Endothelial cell (in vitro differentiated cells): Measurements from ENCODE around the gene PATJ. TPM values are rescaled to one million over a fixed set of nuclear protein-coding genes. Genes with fewer than 3 reads are reported as not detected.
A peak's percentile ranks its signal among the peaks of the same experiment; 100 is the strongest.

Experiments
- DNase-seq: peaks from one replicate; pipeline ENCODE4 v3.0.0; 2021; ENCODE audit warnings: low spot score
- H3K27ac Mint-ChIP-seq: one replicate; pipeline ENCODE4 v1.8.0; 2021; ENCODE audit warnings: mixed read lengths, inconsistent platforms; ENCODE audit not compliant: unreplicated experiment
- H3K27me3 Mint-ChIP-seq: one replicate; pipeline ENCODE4 v1.8.0; 2021; ENCODE audit warnings: mild to moderate bottlenecking, moderate library complexity, mixed read lengths, inconsistent platforms; ENCODE audit not compliant: unreplicated experiment
- H3K36me3 Mint-ChIP-seq: one replicate; pipeline ENCODE4 v1.8.0; 2021; ENCODE audit warnings: mild to moderate bottlenecking, low read depth, mixed read lengths, inconsistent platforms; ENCODE audit not compliant: unreplicated experiment
- H3K4me1 Mint-ChIP-seq: one replicate; pipeline ENCODE4 v1.8.0; 2021; ENCODE audit warnings: mild to moderate bottlenecking, mixed read lengths, inconsistent platforms; ENCODE audit not compliant: unreplicated experiment
- H3K4me3 Mint-ChIP-seq: one replicate; pipeline ENCODE4 v1.8.0; 2021; ENCODE audit warnings: mild to moderate bottlenecking, mixed read lengths, inconsistent platforms; ENCODE audit not compliant: unreplicated experiment
- H3K9me3 Mint-ChIP-seq: one replicate; pipeline ENCODE4 v1.8.0; 2021; ENCODE audit warnings: mixed read lengths, inconsistent platforms; ENCODE audit not compliant: unreplicated experiment
- total RNA-seq: library from RNA; stranded (reverse); fragmentation: NEBNext Ultra II Directional; extraction: Animal tissue kit (Norgen Biotek cat#: 25700); gene quantifications from one replicate; pipeline ENCODE4 v1.2.1, GENCODE V29; 2021; ENCODE audit not compliant: unreplicated experiment
- TF ChIP-seq, protein P1 (sequence below): fragments of 200-600 bp; sonication (generic); IDR thresholded peaks from one replicate; pipeline ENCODE4 v1.5.0; 2021; ENCODE audit warnings: antibody characterized with exemption; ENCODE audit not compliant: unreplicated experiment

Gene PATJ
- total RNA-seq, 1 donor from 2014 or later = 13.9 TPM

DNA sequence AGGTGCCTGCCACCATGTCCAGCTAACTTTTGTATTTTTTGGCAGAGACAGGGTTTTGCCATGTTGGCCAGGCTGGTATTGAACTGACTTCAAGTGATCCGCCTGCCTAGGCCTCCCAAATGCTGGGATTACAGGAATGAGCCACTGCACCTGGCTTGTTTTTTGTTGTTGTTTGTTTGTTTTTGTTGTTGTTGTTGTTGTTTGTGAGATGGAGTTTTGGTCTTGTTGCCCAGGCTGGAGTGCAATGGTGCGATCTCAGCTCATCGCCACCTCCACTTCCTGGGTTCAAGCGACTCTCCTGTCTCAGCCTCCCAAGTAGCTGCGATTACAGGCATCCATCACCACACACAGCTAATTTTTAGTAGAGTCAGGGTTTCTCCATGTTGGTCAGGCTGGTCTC lies 445.3 kb downstream of the PATJ start:
- no peaks in the 10 kb centered on the region for H3K36me3 Mint-ChIP-seq
- no peak for DNase-seq

DNA sequence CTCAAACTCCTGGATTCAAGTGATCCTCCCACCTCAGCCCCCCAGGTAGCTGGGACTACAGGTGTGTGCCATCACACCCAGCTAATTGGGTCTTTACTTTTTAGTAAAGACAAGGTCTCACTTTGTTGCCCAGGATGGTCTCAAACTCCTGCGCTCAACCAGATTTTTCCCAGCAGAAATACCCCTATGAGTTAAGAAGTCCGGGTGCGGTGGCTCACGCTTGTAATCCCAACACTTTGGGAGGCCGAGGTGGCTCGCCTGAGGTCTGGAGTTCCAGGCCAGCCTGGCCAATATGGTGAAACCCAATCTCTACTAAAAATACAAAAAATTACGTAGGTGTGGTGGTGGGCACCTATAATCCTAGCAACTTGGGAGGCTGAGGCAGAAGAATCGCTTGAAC lies 445.8 kb downstream of the PATJ start:
- Mint-ChIP-seq H3K9me3 (no peaks in the 10 kb centered on the region), H3K4me3 (no peak overlapping the region), H3K36me3 (no peaks in the 10 kb centered on the region), H3K4me1 (peaks cover 9% of the 10 kb centered on the region), H3K27me3 (peaks cover 4% of the 10 kb centered on the region), H3K27ac (no peak overlapping the region)
- no peak for DNase-seq
- TF ChIP-seq, protein P1, sequence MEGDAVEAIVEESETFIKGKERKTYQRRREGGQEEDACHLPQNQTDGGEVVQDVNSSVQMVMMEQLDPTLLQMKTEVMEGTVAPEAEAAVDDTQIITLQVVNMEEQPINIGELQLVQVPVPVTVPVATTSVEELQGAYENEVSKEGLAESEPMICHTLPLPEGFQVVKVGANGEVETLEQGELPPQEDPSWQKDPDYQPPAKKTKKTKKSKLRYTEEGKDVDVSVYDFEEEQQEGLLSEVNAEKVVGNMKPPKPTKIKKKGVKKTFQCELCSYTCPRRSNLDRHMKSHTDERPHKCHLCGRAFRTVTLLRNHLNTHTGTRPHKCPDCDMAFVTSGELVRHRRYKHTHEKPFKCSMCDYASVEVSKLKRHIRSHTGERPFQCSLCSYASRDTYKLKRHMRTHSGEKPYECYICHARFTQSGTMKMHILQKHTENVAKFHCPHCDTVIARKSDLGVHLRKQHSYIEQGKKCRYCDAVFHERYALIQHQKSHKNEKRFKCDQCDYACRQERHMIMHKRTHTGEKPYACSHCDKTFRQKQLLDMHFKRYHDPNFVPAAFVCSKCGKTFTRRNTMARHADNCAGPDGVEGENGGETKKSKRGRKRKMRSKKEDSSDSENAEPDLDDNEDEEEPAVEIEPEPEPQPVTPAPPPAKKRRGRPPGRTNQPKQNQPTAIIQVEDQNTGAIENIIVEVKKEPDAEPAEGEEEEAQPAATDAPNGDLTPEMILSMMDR = no peak

More for the DNA sequence above, 445.3 kb downstream of the PATJ start:
- Mint-ChIP-seq H3K4me3 (no peak overlapping the region), H3K9me3 (no peaks in the 10 kb centered on the region), H3K27ac (no peak overlapping the region), H3K4me1 (peaks cover 13% of the 10 kb centered on the region), H3K27me3 (no peaks in the 10 kb centered on the region)
- TF ChIP-seq, protein P1 = no peak

DNA sequence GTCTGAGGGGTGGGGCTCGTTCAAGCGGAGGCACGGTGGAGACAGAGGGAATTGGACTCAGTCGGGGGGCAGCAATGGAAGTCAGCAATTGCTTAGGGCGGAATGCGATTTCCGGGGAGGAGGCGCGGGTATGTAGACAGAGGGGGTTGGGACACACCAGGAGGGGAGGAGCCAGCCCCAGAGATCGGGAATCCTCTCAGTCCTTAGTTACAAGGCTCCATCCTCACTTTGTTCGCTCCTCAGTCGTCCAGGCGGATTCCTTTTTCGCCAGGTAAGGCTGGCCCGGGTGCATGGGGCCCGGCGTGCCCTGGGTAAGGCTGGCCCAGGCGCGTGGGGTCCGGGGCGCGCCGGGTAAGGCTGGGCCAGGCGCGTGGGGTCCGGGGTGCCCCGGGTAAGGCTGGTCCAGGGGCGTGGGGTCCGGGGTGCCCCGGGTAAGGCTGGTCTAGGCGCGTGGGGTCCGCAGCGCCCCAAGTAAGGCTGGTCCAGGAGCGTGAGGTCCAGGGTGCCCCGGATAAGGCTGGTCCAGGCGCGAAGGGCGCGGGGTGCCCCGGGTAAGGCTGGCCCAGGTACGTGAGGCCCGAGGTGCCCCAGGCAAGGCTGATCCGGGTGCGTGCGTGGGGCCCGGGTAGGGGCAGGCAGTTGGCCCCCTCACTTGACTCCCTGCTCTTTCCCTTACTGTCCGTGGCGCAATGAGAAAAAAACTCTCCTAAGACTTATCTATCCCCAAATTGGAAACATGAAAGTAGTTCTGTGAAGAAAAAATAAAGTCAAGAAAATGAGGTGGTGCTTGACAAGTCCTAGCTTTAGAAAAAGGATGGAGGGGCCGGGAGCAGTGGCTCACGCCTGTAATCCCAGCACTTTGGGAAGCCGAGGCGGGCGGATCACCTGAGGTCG lies 452.6 kb downstream of the PATJ start, which contains the start of gene L1TD1:
TSS of gene L1TD1 (plus strand) at position 199 of the 894 bp plus-strand sequence. CDS start 11,780 bp downstream, outside the sequence.
- peak within 1 kb of the TSS; percentile 99 for H3K4me3 Mint-ChIP-seq
- peak within 1 kb of the TSS; percentile 82 for H3K27ac Mint-ChIP-seq
- H3K4me1 Mint-ChIP-seq = peaks cover 22% of the 10 kb centered on the region
- peaks cover 10% of the 10 kb centered on the region for H3K36me3 Mint-ChIP-seq
- peak; percentile 55 for DNase-seq
- peaks cover 6% of the 10 kb centered on the region for H3K27me3 Mint-ChIP-seq
- H3K9me3 Mint-ChIP-seq = no peaks in the 10 kb centered on the region
- TF ChIP-seq, protein P1 = no peak

DNA sequence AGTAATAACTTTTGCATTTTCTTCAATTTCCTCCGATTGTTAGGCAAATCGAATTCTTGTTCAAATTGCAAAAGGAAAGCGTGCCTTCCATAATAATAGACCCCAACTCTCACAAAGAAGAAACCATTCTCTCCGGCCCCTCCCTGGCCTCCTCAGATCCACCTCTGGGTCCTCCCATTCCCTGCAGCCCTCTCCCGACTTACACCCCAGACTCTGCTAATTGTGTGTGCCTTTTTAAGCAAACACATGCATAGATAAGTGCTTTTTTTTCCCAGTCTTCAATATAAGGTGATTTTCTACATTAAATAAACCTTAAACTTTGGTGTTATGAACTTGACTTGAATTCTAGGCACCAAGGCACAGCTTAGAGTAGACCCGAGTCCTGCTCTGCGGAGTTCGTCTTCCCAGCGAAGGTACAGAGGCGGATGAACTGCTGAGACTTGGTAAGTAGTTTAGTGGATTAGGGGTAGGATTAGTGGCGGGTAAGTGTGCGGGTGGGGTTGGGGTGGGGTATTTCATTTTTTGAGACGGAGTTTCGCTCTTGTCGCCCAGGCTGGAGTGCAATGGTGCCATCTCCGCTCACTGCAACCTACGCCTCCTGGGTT lies 453.9 kb downstream of the PATJ start:
- Mint-ChIP-seq H3K4me3 (peak overlapping the region; percentile 99), H3K9me3 (no peaks in the 10 kb centered on the region), H3K27ac (peak overlapping the region; percentile 93), H3K27me3 (peaks cover 6% of the 10 kb centered on the region), H3K4me1 (peaks cover 22% of the 10 kb centered on the region), H3K36me3 (peaks cover 10% of the 10 kb centered on the region)
- TF ChIP-seq, protein P1 = no peak
- DNase-seq = no peak
